ENCODE data around the gene RBM47.
"Not testable (repeated sequence)": the region's sequence is repeated elsewhere in the genome, so short reads cannot be mapped to it uniquely, and the experiment has no call there.

RBM47 gene

GRCh38 chr4:40546969-40547788 is 82.5 kb downstream of the RBM47 start:
- TF ChIP-seq, protein P1, sequence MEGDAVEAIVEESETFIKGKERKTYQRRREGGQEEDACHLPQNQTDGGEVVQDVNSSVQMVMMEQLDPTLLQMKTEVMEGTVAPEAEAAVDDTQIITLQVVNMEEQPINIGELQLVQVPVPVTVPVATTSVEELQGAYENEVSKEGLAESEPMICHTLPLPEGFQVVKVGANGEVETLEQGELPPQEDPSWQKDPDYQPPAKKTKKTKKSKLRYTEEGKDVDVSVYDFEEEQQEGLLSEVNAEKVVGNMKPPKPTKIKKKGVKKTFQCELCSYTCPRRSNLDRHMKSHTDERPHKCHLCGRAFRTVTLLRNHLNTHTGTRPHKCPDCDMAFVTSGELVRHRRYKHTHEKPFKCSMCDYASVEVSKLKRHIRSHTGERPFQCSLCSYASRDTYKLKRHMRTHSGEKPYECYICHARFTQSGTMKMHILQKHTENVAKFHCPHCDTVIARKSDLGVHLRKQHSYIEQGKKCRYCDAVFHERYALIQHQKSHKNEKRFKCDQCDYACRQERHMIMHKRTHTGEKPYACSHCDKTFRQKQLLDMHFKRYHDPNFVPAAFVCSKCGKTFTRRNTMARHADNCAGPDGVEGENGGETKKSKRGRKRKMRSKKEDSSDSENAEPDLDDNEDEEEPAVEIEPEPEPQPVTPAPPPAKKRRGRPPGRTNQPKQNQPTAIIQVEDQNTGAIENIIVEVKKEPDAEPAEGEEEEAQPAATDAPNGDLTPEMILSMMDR (IDR thresholded peaks at IDR 0.05; ENCODE audit: control insufficient read depth, extremely low read depth, insufficient read depth) = no peak
- no peak for DNase-seq (ENCODE audit: low read depth)
- no peak overlapping the region for H3K4me3 ChIP-seq (ENCODE audit: low read depth, low read length)

DNA sequence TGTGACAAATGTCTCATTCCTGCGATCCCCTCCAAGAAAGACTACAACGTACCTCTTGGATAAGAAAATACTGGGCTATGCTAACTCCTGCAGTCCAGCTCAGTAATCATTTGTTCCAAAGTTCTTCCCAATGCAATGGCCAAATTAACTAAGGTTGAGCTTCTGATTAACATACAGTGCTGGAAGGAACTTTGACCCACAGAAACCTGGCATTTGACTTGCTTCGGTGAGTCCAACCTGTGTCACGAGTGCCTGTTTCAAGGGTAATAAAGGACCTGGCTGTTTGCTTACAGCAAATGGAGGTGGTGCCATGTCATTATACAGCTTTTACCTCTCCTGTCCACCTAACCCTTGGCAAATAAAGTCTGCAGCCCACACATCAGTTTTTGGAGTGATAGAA is 83.2 kb downstream of the RBM47 start:
- DNase-seq (ENCODE audit: low read depth) = peak; percentile 21
- no peak overlapping the region for H3K4me3 ChIP-seq (ENCODE audit: low read depth, low read length)
- TF ChIP-seq, protein P1 (IDR thresholded peaks at IDR 0.05; ENCODE audit: control insufficient read depth, extremely low read depth, insufficient read depth) = no peak

DNA sequence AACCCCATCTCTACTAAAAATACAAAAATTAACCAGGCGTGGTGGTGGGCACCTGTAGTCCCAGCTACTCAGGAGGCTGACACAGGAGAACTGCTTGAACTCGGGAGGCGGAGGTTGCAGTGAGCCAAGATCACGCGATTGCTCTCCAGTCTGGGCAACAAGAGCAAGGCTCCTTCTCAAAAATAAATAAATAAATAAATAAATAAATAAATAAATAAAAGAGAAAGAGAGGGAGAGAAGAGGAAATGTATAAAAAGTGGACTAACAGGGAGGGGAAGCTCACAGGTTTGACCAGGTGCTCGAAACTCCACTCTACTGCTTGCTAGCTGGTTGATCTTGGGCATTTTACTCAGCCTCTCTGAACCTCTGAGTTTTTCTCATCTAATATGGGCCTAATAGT is 84.2 kb downstream of the RBM47 start:
- H3K4me3 ChIP-seq (ENCODE audit: low read depth, low read length); DNase-seq (ENCODE audit: low read depth): not testable (repeated sequence)

DNA sequence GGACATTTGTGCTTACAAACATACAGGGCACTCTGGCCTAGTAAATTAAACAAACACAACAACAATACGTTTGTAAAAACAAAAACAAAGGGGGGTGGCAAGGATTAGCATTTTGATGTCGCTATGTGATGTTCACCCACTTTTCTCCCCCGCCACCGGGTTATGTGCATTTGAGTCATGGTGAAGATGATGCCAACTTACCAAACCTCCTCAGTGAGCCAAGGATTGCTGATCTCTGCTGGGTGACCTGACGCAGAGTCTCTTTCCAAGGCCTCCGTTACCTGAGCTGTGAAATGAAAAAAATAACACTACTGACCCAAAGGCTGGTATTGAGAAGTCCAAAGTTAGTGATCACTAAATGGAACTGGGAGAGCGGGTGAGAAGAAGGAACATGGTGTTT is 85.4 kb downstream of the RBM47 start:
- no peak overlapping the region for H3K4me3 ChIP-seq (ENCODE audit: low read depth, low read length)
- no peak for DNase-seq (ENCODE audit: low read depth)
- TF ChIP-seq, protein P1 (IDR thresholded peaks at IDR 0.05; ENCODE audit: control insufficient read depth, extremely low read depth, insufficient read depth) = no peak

- DNase-seq (ENCODE audit: low read depth) = no peak
- TF ChIP-seq, protein P1 (IDR thresholded peaks at IDR 0.05; ENCODE audit: control insufficient read depth, extremely low read depth, insufficient read depth) = no peak
These were observed 88.9 kb downstream of the RBM47 start for GRCh38 chr4:40540800-40541199.

GRCh38 chr4:40536032-40536431 is 93.6 kb downstream of the RBM47 start:
- no peak overlapping the region for H3K4me3 ChIP-seq (ENCODE audit: low read depth, low read length)
- TF ChIP-seq, protein P1 (IDR thresholded peaks at IDR 0.05; ENCODE audit: control insufficient read depth, extremely low read depth, insufficient read depth) = no peak
- no peak for DNase-seq (ENCODE audit: low read depth)

More at GRCh38 chr4:40540800-40541199, 88.9 kb downstream of the RBM47 start:
- H3K4me3 ChIP-seq (ENCODE audit: low read depth, low read length) = no peak overlapping the region

GRCh38 chr4:40531636-40532023 is 98.0 kb downstream of the RBM47 start:
- TF ChIP-seq, protein P1 (IDR thresholded peaks at IDR 0.05; ENCODE audit: control insufficient read depth, extremely low read depth, insufficient read depth) = no peak
- H3K4me3 ChIP-seq (ENCODE audit: low read depth, low read length) = no peak overlapping the region
- DNase-seq (ENCODE audit: low read depth) = no peak

Measured in LNCaP clone FGC (cell line).